AG20443 (cell line): ENCODE measurements around the gene DUSP21.
"Not testable (repeated sequence)": the region's sequence is repeated elsewhere in the genome, so short reads cannot be mapped to it uniquely, and the experiment has no call there.

Source experiments
- DNase-seq: peaks from one replicate; pipeline ENCODE4 v3.0.0; 2012; ENCODE audit warnings: low spot score, mixed read lengths

The DUSP21 gene

DNA sequence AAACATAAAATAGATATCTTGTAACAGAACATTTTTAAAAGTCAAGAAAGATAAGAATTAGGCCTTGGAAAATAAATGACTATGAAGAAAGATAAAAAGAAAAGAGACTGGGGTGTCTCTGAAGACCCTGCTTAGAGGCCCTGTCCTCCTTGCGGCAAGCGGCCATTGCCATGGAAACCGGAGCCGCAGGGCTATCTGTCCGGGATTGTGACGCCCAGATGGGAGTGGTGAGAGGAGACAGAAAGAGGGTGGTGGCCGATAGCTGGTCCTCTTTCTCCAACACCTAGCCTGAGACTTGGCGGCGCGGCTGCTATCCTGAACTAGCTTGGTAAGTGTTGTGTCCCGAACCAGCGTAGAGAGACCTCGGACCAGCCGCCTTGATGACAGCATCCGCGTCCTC is at the start of gene DUSP21:
DUSP21 (plus strand) TSS at position 269 of the 400 bp plus-strand sequence; CDS start at position 381, 112 bp downstream.
- DNase-seq: no peak

- DNase-seq: no peak
Observed at GRCh38 chrX:44795945-44796450, 47.8 kb upstream of the DUSP21 start.

DNA sequence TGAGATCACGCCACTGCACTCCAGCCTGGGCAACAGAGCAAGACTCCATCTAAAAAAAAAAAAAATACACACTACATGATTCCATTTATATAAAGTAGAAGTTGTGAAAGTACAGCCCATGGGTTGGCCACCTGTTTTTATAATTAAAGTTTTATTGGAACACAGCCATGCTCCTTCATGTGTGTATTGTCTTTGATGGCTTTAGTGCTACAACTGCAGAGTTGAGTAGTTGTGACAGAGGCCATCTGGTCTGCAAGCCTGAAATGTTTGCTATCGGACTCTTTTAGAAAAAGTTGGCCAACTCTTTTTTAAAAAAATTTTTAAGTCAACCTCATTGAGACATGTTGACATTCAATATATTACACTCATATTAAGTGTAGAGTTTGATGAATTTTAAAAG is 41.2 kb upstream of the DUSP21 start:
- DNase-seq: no peak

- DNase-seq: no peak
Observed at GRCh38 chrX:44815681-44816080, 28.1 kb upstream of the DUSP21 start.

DNA sequence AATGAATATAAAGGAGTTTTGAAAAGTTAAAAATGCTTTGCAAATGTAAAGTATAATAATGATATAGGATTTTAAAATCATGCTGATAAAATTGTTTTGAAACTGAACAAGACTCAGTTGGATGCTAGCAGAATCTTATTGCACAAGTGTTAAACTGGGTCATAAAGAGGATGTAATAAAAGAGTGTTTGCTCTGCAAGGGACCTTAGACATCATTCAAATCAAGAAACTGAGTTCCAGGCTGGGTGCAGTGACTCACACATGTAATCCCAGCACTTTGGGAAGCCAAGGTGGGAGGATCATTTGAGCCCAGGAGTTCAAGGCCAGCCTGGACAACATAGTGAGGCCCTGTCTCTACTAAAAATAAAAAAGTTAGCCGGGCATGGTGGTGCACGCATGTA is 27.5 kb upstream of the DUSP21 start:
- DNase-seq: no peak

DNA sequence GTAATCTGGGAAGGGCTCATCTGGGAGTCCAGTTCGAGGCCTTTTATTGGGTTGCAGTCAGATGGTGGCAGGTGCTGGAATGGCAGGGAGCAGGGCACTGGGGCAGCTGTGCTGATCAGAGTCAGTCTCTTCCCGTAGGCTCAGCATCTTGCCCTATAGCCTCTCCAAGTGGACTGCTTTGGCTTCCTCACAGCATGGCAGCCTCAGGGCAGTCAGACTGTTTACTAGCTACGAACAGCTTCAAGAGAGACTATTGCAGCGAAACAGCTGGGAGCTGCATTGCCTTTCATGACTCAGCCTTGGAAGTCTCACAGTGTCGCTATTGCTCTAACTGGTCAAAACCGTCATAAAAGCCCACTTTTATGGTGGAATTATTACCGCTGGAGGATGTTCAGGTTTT is 26.8 kb upstream of the DUSP21 start:
- DNase-seq: no peak

- DNase-seq: no peak
Observed at GRCh38 chrX:44822601-44823000, 21.2 kb upstream of the DUSP21 start.

DNA sequence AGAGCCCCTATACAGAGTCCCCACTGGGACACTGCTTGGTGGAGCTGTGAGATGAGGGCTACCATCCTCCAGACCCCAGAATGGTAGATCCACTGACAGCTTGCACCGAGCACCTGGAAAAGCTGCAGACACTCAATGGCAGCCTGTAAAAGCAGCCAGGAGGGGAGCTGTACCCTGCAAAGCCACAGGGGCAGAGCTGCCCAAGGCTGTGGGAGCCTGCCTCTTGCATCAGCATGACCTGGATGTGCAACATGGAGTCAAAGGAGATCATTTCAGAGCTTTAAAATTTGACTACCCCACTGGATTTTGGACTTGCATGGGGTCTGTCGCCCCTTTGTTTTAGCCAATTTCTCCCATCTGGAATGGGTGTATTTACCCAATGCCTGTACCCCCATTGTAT is 20.6 kb upstream of the DUSP21 start:
- not testable (repeated sequence) for DNase-seq

DNA sequence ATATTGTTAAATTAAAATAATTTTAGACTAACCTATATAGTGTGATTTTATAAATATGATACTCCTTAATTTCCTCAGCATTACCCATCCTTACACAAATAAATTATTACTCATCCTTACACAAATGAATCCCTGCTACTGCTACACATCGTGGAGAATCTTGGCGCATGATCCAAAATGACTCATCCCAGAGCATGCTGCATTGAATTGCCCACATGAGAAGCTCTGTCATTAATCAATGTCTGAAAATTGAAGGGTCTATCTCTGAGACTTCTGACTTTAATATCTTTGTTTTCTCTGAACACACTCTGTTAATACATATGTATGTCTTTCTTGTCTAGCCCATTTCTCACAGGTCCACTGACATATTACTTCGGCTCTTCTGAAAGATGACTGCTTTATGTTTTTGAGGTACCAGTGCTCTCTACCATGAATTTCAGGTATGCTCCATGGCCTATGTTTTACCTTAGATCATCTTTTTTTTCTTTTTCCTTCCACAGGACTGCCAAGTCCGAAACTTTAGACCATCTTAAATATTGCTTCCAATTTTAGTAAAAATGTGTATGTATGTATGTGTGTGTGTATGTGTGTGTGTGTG is 15.7 kb upstream of the DUSP21 start:
- DNase-seq: peak; percentile 64

GRCh38 chrX:44829832-44830231 is 14.0 kb upstream of the DUSP21 start:
- DNase-seq: no peak

DNA sequence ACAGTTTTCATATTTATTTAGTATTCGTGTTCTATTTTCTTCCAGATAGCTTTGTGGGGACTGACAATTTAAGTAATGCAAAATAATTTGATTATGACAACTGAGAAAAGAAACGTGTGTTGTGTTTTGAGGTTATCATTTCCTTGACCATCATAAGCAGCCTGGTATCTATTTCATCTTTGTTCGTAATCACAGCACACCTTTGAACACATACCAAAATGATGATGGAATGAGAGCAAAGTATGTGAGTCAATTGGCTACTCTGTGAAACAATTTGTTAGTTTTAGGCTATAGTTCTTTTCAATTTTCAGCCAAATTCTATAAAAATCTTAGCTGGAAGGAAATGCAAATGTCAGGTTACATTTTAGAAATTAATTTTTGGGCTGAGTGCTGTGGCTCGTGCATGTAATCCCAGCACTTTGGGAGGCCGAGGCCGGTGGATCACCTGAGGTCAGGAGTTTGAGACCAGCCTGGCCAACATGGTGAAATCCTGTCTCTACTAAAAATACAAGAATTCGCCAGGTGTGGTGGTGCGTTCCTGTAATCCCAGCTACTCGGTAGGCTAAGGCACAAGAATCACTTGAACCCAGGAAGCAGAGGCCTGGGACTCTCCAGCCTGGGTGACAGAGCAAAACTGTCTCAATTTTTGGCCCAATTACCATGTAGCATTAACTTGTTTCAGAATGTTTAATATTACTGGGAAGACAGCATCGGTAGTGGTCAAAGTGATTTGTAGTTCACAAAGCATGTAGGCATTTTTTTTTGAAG is 1.1 kb upstream of the DUSP21 start:
- DNase-seq: no peak

GRCh38 chrX:44843318-44843702 is 511 bp upstream of the DUSP21 start:
- no peak for DNase-seq

GRCh38 chrX:44844204-44844603 is 383 bp downstream of the DUSP21 start:
- no peak for DNase-seq

DNA sequence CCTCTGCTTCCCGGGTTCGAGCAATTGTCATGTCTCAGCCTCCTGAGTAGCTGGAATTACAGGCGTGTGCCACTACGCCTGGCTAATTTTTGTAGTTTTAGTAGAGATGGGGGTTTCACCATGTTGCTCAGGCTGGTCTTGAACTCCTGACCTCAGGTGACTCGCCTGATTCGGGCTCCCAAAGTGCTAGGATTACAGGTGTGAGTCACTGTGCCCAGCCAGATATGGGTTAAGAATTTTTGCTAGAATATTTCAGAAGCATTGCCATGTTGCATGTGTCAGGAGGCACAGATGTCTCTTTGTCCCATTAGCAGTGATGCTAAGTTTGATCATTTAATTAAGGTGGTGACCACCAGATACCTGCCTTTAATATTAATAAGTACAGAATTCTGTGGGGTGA is 7.1 kb downstream of the DUSP21 start:
- not testable (repeated sequence) for DNase-seq

GRCh38 chrX:44871114-44871645 is 27.4 kb downstream of the DUSP21 start:
- DNase-seq: peak; percentile 7

GRCh38 chrX:44871931-44872820 is 28.4 kb downstream of the DUSP21 start:
- DNase-seq: peak; percentile 46

DNA sequence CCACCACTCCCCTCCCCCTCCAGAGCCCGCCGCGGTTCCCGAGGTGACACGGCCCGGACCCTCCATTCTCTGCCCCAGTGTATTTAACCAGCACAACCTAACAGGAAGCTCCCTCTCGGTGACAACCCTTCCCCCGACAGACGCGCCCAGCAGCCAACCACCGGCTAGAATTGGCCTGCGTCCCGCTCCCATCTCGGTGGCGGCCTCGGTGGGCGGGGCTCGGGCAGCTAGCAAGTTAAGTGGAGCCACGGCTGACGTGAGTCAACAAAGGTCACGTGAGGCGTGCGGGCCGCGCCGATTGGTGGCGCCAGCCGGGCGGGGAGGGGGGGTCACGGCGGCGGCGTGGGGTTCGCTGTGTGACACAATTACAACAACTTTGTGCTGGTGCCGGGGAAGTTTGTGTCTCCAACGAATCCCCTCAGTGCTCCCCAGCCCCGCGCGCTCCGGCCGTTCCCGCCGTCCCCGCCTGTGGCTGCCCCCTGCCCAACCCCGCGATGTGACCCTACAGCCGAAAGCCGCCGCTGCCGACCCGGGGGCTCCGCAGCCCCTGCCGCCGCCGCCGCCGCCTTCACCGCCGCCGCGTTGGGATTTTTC is 29.1 kb downstream of the DUSP21 start, which contains the start of gene KDM6A:
KDM6A (plus strand) TSS at position 368 of the 594 bp plus-strand sequence. CDS start 364 bp downstream, outside the sequence.
- DNase-seq: peak; percentile 95

DNA sequence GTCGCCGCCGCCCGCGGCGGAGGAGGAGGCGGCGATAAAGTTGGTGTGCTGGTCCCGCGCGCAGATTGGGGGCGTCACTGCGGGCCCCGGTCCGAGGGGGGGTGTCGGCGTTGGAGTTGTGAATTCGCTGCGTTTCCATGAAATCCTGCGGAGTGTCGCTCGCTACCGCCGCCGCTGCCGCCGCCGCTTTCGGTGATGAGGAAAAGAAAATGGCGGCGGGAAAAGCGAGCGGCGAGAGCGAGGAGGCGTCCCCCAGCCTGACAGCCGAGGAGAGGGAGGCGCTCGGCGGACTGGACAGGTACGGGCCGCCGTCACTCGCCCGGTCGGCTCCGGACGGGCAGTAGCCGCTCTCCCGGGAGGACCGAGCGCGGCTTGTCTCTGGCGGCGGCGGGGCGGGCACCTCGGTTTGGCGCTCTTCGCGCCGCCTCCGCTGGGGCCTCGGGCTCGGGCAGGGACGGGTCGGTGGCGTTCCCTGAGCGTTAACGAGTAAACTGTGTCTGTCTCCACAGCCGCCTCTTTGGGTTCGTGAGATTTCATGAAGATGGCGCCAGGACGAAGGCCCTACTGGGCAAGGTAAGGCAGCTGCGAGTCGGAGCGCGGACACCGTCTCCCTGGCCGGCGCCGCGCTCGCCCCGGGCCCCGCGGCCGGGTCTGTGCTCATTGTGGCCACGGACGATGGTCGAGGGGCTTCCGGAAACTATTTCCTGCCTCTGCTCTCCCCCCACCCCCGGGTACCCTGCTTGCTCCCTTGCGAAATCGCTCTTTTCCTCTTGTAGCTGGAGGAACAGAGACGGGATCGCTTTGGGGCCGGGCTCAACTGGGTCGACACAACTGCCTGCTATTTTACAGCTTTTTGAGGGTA is 29.8 kb downstream of the DUSP21 start:
- DNase-seq: peak; percentile 30

GRCh38 chrX:44874420-44875184 is 30.8 kb downstream of the DUSP21 start:
- peak; percentile 20 for DNase-seq

DNA sequence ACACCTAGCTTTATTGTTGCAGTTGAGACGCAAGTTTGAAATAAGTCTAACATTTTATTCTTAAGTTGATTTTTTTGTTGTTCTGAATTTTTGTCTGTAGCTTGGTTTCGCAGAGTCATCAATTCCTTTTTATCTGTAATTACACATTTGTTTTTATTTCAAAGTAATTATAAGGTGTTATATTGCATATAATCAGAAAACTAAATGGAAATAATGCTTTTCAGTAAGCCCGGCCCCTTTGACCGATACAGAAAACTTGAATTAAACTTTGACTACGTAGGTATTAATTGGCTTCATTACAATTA is 31.3 kb downstream of the DUSP21 start:
- DNase-seq: no peak
